Vagina (tissue), 1 donor: ENCODE data around the gene FXR2. TPM values are rescaled to one million over a fixed set of nuclear protein-coding genes. Genes with fewer than 3 reads are reported as not detected.

Source experiments
- small RNA-seq: library from RNA; depleted of rRNA; stranded (forward); fragments of <200 nt; gene quantifications from one replicate; pipeline ENCODE3, GENCODE V24; 2016
- total RNA-seq: library from RNA; depleted of rRNA; stranded (reverse); fragments of >200 nt; gene quantifications from one replicate; pipeline ENCODE4 v1.2.3, GENCODE V29; 2016

FXR2 gene
- total RNA-seq, 1 donor from 2014 or later, result 36.1 TPM

Small RNA genes within 50 kb of the gene (small RNA-seq; reads per million reads assigned to genes)
- gene CD68, result not detected
- not detected for gene SNORA48
- gene SNORD10, result not detected

Other genes starting within 250 kb of the FXR2 start
- gene TNK1, start 233.8 kb downstream of the FXR2 start, total RNA-seq, result 10.1 TPM
- gene PLSCR3, start 220.4 kb downstream of the FXR2 start, total RNA-seq, result 37.1 TPM
- gene TMEM256, start 210.8 kb downstream of the FXR2 start, total RNA-seq, result 118 TPM
- gene NLGN2, start 207.1 kb downstream of the FXR2 start, total RNA-seq, result 25.5 TPM
- gene SPEM1, start 194.6 kb downstream of the FXR2 start, total RNA-seq, result not detected
- gene SPEM2, start 189.3 kb downstream of the FXR2 start, total RNA-seq, result not detected
- not detected for gene SPEM3, start 186.0 kb downstream of the FXR2 start, total RNA-seq
- 9.8 TPM for gene TMEM102, start 179.5 kb downstream of the FXR2 start, total RNA-seq
- gene FGF11, start 175.4 kb downstream of the FXR2 start, total RNA-seq, result 10.8 TPM
- gene CHRNB1, start 169.8 kb downstream of the FXR2 start, total RNA-seq, result 5.9 TPM
- 38.1 TPM for gene ZBTB4, start 135.3 kb downstream of the FXR2 start, total RNA-seq
- not detected for gene SLC35G6, start 133.5 kb downstream of the FXR2 start, total RNA-seq
- 118 TPM for gene POLR2A, start 130.5 kb downstream of the FXR2 start, total RNA-seq
- 60.6 TPM for gene TNFSF12, start 65.8 kb downstream of the FXR2 start, total RNA-seq
- gene TNFSF13, start 56.1 kb downstream of the FXR2 start, total RNA-seq, result 20.1 TPM
- 60.2 TPM for gene SENP3, start 53.0 kb downstream of the FXR2 start, total RNA-seq
- gene CD68, start 35.3 kb downstream of the FXR2 start, total RNA-seq, result 40.0 TPM
- gene MPDU1, start 31.0 kb downstream of the FXR2 start, total RNA-seq, result 73.4 TPM
- 44.4 TPM for gene SOX15, start 24.8 kb downstream of the FXR2 start, total RNA-seq
- 69.7 TPM for gene SAT2, start 12.9 kb upstream of the FXR2 start, total RNA-seq
- gene SHBG, start 15.2 kb upstream of the FXR2 start, total RNA-seq, result not detected
- 2.7 TPM for gene ATP1B2, start 36.0 kb upstream of the FXR2 start, total RNA-seq
- 18.7 TPM for gene TP53, start 72.6 kb upstream of the FXR2 start, total RNA-seq
- 7.6 TPM for gene WRAP53, start 73.6 kb upstream of the FXR2 start, total RNA-seq
- 2.7 TPM for gene EFNB3, start 90.3 kb upstream of the FXR2 start, total RNA-seq
- gene DNAH2, start 102.8 kb upstream of the FXR2 start, total RNA-seq, result 0.49 TPM
- 12.5 TPM for gene KDM6B, start 219.3 kb upstream of the FXR2 start, total RNA-seq
- gene TMEM88, start 240.2 kb upstream of the FXR2 start, total RNA-seq, result 26.3 TPM
- 83.5 TPM for gene NAA38, start 242.7 kb upstream of the FXR2 start, total RNA-seq
- gene CYB5D1, start 243.1 kb upstream of the FXR2 start, total RNA-seq, result 4.4 TPM